SK-N-SH (cell line): Measurements from ENCODE around the gene PDYN.

ENCODE experiments used
- EP300 ChIP-seq, 2 experiments: IDR thresholded peaks; 2 replicates each; pipeline versions ENCODE4 v1.4.0 to v1.6.1; 2012; ENCODE audit warnings: borderline replicate concordance in 1 of 2, low read depth in 1 of 2, low read length in 1 of 2
- EZH2phosphoT487 ChIP-seq: fragments of 200-600 bp; sonication (generic); IDR thresholded peaks from 2 replicates; pipeline ENCODE4 v1.6.1; 2017; ENCODE audit warnings: low read depth, mixed run types, mild to moderate bottlenecking, antibody characterized with exemption, moderate library complexity, borderline replicate concordance
- FOXJ3 ChIP-seq: sonication (generic); formaldehyde crosslinking; IDR thresholded peaks from 2 replicates; pipeline ENCODE4 v1.5.1; 2020; ENCODE audit warnings: mild to moderate bottlenecking, missing genetic modification reagents
- FOXM1 ChIP-seq: IDR thresholded peaks from 2 replicates; pipeline ENCODE4 v1.4.0; 2012; ENCODE audit warnings: low read depth, mild to moderate bottlenecking
- MXI1 ChIP-seq: IDR thresholded peaks from 2 replicates; pipeline ENCODE4 v1.6.1; 2012; ENCODE audit warnings: mild to moderate bottlenecking, low read depth, low read length, improper control_type of control experiment
- NRF1 ChIP-seq: IDR thresholded peaks from 2 replicates; pipeline ENCODE4 v1.6.1; 2012; ENCODE audit warnings: low read depth, mild to moderate bottlenecking, low read length
- RFX5 ChIP-seq: IDR thresholded peaks from 2 replicates; pipeline ENCODE4 v1.6.1; 2012; ENCODE audit warnings: mild to moderate bottlenecking, improper control_type of control experiment, low read length
- TAF1 ChIP-seq: IDR thresholded peaks from 2 replicates; pipeline ENCODE4 v1.6.1; 2012; ENCODE audit warnings: low read depth, mild to moderate bottlenecking, low read length, moderate library complexity, borderline replicate concordance
- YY1 ChIP-seq: IDR thresholded peaks from 2 replicates; pipeline ENCODE4 v1.4.0; 2012; ENCODE audit warnings: low read depth, mild to moderate bottlenecking
- TF ChIP-seq, protein P1 (sequence below): fragments of 200-600 bp; sonication (generic); IDR thresholded peaks from 2 replicates; pipeline ENCODE4 v1.6.1; 2017; ENCODE audit warnings: antibody characterized with exemption, mild to moderate bottlenecking, moderate library complexity
- TF ChIP-seq, protein P2 (sequence below): IDR thresholded peaks from 2 replicates; pipeline ENCODE4 v1.4.0; 2012; ENCODE audit warnings: low read depth
- TF ChIP-seq, protein P3 (sequence below): IDR thresholded peaks from 2 replicates; pipeline ENCODE4; 2012

DNA sequence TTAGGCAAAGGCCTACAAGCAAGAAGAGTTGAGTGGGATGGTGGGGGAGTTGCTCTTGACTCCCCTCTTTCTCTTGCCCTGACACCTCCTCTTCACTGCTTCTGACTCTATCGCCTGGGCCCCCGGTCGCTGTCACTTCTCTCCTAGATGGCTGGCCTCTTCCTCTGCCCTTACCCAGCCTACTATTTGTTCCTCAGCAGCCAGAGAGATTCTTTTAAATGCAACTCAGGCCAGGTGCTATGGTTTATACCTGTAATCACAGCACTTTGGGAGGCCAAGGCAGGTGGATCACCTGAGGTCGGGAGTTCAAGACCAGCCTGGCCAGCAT is 4.3 kb upstream of the PDYN start:
- no peak for TF ChIP-seq MXI1
- TF ChIP-seq EZH2phosphoT487, result no peak
- no peak for TF ChIP-seq YY1
- TF ChIP-seq FOXM1, result no peak
- TF ChIP-seq, protein P1, sequence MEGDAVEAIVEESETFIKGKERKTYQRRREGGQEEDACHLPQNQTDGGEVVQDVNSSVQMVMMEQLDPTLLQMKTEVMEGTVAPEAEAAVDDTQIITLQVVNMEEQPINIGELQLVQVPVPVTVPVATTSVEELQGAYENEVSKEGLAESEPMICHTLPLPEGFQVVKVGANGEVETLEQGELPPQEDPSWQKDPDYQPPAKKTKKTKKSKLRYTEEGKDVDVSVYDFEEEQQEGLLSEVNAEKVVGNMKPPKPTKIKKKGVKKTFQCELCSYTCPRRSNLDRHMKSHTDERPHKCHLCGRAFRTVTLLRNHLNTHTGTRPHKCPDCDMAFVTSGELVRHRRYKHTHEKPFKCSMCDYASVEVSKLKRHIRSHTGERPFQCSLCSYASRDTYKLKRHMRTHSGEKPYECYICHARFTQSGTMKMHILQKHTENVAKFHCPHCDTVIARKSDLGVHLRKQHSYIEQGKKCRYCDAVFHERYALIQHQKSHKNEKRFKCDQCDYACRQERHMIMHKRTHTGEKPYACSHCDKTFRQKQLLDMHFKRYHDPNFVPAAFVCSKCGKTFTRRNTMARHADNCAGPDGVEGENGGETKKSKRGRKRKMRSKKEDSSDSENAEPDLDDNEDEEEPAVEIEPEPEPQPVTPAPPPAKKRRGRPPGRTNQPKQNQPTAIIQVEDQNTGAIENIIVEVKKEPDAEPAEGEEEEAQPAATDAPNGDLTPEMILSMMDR, result no peak
- no peak for TF ChIP-seq EP300 (IDR thresholded peaks at IDR 0.05; ENCODE audit: borderline replicate concordance in 1 of 2, low read depth in 1 of 2, low read length in 1 of 2)
- TF ChIP-seq TAF1, result no peak
- TF ChIP-seq FOXJ3 (CRISPR knock-in tag), result no peak
- TF ChIP-seq, protein P2, sequence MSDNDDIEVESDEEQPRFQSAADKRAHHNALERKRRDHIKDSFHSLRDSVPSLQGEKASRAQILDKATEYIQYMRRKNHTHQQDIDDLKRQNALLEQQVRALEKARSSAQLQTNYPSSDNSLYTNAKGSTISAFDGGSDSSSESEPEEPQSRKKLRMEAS, result no peak
- no peak for TF ChIP-seq NRF1
- TF ChIP-seq RFX5, result no peak
- TF ChIP-seq, protein P3, sequence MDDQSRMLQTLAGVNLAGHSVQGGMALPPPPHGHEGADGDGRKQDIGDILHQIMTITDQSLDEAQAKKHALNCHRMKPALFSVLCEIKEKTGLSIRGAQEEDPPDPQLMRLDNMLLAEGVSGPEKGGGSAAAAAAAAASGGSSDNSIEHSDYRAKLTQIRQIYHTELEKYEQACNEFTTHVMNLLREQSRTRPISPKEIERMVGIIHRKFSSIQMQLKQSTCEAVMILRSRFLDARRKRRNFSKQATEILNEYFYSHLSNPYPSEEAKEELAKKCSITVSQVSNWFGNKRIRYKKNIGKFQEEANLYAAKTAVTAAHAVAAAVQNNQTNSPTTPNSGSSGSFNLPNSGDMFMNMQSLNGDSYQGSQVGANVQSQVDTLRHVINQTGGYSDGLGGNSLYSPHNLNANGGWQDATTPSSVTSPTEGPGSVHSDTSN, result no peak
